Glutamatergic neuron (in vitro differentiated cells): ENCODE results near the gene NOX5. TPM values are rescaled to one million over a fixed set of nuclear protein-coding genes. Genes with fewer than 3 reads are reported as not detected.
"Not testable (repeated sequence)": the region's sequence is repeated elsewhere in the genome, so short reads cannot be mapped to it uniquely, and the experiment has no call there.

Experiments used
- DNase-seq: peaks from one replicate; pipeline ENCODE4 v3.0.0; 2022
- H3K27ac Mint-ChIP-seq: one replicate; pipeline ENCODE4 v1.8.0; 2020; ENCODE audit warnings: mild to moderate bottlenecking, mixed read lengths, inconsistent platforms; ENCODE audit not compliant: unreplicated experiment
- H3K27me3 Mint-ChIP-seq: one replicate; pipeline ENCODE4 v1.8.0; 2020; ENCODE audit warnings: mild to moderate bottlenecking, moderate library complexity, mixed read lengths, inconsistent platforms; ENCODE audit not compliant: unreplicated experiment
- H3K36me3 Mint-ChIP-seq: one replicate; pipeline ENCODE4 v1.8.0; 2020; ENCODE audit warnings: mild to moderate bottlenecking, mixed read lengths, inconsistent platforms; ENCODE audit not compliant: unreplicated experiment
- H3K4me1 Mint-ChIP-seq: one replicate; pipeline ENCODE4 v1.8.0; 2020; ENCODE audit warnings: mild to moderate bottlenecking, low read depth, mixed read lengths, inconsistent platforms; ENCODE audit not compliant: unreplicated experiment
- H3K4me3 Mint-ChIP-seq: one replicate; pipeline ENCODE4 v1.8.0; 2020; ENCODE audit warnings: mild to moderate bottlenecking, mixed read lengths, inconsistent platforms; ENCODE audit not compliant: unreplicated experiment
- H3K9me3 Mint-ChIP-seq: one replicate; pipeline ENCODE4 v1.8.0; 2020; ENCODE audit warnings: mild to moderate bottlenecking, moderate library complexity, mixed read lengths, inconsistent platforms; ENCODE audit not compliant: unreplicated experiment
- total RNA-seq: library from RNA; stranded (reverse); fragmentation: NEBNext Ultra II Directional; extraction: Animal tissue kit (Norgen Biotek cat#: 25700); gene quantifications from one replicate; pipeline ENCODE4 v1.2.1, GENCODE V29; 2021; ENCODE audit not compliant: unreplicated experiment
- TF ChIP-seq, protein P1 (sequence below): fragments of 200-600 bp; sonication (generic); IDR thresholded peaks from one replicate; pipeline ENCODE4 v1.5.0; 2021; ENCODE audit not compliant: partially characterized antibody, unreplicated experiment

Gene NOX5
- total RNA-seq, 1 donor from 2014 or later, result not detected

DNA sequence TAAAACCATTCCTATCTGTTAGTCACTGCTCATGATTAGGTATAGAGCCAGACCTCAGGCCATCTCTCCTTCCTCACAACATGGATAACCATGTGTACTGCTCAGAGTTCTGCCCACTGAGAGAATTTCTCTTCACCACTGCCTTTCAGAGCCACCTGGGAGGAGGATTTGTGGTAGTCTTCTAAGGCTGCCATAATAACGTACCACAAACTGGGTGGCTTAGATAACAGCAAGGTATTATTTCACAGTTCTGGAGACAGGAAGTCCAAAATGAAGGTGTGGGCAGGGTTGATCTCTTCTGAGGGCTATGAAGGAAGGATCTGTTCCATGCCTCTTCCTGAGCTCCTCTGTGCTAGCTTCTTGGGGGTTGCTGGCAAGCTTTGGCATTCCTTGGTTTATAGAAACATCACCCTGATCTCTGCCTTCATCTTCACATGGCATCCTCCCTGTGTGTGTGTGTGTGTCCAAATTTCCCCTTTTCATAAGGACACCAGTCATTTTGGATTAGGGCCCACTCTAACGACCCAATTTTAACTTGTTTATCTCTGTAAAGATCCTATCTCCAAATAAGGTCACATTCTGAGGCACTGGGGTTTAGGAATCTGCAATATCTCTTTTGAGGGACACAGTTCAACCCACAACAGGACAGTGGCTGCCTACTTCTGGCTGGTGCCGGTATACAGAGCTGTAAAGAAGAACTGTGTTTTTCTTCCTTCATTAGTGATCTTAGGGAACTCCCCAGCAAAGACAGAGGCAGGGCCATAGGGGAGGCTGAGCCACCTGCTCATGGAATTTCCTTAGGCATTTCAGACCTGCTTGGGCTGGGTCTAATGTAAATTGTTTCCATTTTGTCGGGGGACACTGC lies 42.1 kb upstream of the NOX5 start:
- Mint-ChIP-seq H3K4me3 (no peak overlapping the region), H3K9me3 (peaks cover 4% of the 10 kb centered on the region), H3K4me1 (no peaks in the 10 kb centered on the region), H3K27me3 (no peaks in the 10 kb centered on the region), H3K36me3 (peaks cover 11% of the 10 kb centered on the region), H3K27ac (no peak overlapping the region)
- TF ChIP-seq, protein P1, sequence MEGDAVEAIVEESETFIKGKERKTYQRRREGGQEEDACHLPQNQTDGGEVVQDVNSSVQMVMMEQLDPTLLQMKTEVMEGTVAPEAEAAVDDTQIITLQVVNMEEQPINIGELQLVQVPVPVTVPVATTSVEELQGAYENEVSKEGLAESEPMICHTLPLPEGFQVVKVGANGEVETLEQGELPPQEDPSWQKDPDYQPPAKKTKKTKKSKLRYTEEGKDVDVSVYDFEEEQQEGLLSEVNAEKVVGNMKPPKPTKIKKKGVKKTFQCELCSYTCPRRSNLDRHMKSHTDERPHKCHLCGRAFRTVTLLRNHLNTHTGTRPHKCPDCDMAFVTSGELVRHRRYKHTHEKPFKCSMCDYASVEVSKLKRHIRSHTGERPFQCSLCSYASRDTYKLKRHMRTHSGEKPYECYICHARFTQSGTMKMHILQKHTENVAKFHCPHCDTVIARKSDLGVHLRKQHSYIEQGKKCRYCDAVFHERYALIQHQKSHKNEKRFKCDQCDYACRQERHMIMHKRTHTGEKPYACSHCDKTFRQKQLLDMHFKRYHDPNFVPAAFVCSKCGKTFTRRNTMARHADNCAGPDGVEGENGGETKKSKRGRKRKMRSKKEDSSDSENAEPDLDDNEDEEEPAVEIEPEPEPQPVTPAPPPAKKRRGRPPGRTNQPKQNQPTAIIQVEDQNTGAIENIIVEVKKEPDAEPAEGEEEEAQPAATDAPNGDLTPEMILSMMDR, result no peak
- DNase-seq, result no peak

DNA sequence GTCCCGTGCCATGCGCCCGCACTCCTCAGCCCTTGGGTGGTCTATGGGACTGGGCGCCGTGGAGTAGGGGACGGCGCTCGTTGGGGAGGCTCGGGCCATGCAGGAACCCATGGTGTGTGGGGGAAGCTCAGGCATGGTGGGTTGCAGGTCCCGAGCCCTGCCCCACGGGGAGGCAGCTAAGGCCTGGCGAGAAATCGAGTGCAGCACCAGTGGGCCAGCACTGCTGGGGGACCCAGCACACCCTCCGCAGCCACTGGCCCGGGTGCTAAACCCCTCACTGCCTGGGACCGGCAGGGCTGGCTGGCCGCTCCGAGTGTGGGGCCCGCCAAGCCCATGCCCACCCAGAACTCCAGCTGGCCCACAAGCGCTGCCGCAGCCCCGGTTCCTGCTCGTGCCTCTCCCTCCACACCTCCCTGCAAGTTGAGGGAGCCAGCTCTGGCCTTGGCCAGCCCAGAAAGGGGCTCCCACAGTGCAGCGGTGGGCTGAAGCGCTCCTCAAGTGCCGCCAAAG lies 38.8 kb upstream of the NOX5 start:
- not testable (repeated sequence) for H3K27me3 Mint-ChIP-seq, H3K4me1 Mint-ChIP-seq, DNase-seq, H3K9me3 Mint-ChIP-seq, H3K4me3 Mint-ChIP-seq, H3K27ac Mint-ChIP-seq
- H3K36me3 Mint-ChIP-seq, result peaks cover 14% of the 10 kb centered on the region

DNA sequence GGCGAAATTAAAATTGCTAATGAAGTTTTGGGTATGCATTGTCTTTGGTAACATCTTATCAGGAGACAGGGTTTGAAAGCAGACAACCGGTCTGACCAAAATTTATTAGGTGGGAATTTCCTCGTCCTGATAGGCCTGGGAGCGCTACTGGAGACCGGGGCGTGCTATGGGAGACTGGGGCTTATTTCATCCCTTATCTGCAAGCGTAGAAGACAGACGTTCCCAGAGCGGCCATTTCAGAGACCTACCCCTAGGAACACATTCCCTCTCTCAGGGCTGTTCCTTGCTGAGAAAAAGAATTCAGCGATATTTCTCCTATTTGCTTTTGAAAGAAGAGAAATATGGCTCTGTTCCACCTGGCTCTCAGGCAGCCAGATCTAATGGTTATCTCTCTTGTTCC lies 37.1 kb upstream of the NOX5 start:
- H3K4me3 Mint-ChIP-seq, H3K27ac Mint-ChIP-seq, H3K9me3 Mint-ChIP-seq, H3K27me3 Mint-ChIP-seq, DNase-seq, H3K4me1 Mint-ChIP-seq: not testable (repeated sequence)
- peaks cover 14% of the 10 kb centered on the region for H3K36me3 Mint-ChIP-seq

DNA sequence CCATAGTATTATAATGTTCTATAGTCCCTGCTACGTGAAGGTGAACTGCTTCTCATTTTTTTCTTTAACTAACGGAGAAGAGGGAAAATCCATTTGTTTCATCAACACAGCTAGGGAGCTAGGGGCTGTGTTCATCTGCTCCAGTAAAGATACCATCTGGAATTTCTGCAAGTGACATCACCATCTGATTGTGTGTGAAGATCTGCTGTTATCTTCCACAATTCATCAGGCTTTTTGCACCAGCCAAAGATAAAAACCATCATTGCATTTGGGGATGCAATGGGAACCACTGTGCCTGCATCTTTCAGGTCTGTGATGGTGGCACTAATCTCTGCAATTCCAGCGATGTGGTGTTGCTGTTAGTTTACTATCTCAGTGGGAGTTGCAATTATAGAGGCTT lies 35.5 kb upstream of the NOX5 start:
- DNase-seq, result no peak
- H3K4me3 Mint-ChIP-seq, result no peak overlapping the region
- no peak overlapping the region for H3K27ac Mint-ChIP-seq
- H3K4me1 Mint-ChIP-seq, result no peaks in the 10 kb centered on the region
- H3K9me3 Mint-ChIP-seq, result peaks cover 4% of the 10 kb centered on the region
- H3K36me3 Mint-ChIP-seq, result peaks cover 14% of the 10 kb centered on the region
- H3K27me3 Mint-ChIP-seq, result no peaks in the 10 kb centered on the region
- TF ChIP-seq, protein P1, result no peak

DNA sequence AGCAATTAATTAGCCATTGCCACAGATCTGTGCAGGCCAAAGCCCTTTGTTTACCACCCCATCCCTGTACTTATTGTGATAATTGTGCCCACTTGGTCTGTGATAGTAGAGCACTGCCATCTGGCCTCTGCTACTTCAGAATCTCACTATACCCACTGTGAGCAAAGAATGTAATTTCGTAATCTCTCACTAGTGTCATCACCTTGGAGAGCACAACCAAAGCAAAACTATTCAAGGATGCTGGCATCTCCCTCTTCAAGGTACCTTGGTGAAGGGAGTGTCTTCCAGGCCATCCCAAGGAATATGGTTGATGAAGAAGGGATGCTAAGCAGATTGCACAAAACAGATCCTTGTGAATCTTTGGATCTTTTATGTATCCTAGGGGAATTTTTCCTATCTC lies 34.7 kb upstream of the NOX5 start:
- no peak for DNase-seq
- Mint-ChIP-seq H3K4me3 (no peak overlapping the region), H3K9me3 (peaks cover 4% of the 10 kb centered on the region), H3K27me3 (no peaks in the 10 kb centered on the region), H3K27ac (no peak overlapping the region), H3K4me1 (no peaks in the 10 kb centered on the region), H3K36me3 (peaks cover 14% of the 10 kb centered on the region)
- TF ChIP-seq, protein P1, result no peak

DNA sequence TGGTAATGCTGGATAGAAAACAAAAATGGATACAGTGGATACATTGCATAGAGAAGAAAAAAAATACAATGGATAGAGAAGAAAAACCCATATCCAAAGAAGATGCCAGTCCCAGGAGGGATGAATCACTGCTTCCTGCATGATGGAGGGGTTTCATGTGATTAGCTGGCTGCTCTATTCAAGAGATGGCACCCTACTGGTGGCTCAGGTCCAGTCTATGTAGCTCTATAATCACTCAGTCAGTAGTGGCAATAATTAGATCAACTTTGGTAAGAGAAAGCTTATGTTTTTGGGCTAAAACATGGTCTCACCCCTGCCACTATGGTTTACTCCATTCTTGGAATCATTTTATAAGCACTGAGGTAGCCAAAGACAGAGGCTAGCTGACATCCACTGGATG lies 33.7 kb upstream of the NOX5 start:
- no peak overlapping the region for H3K27ac Mint-ChIP-seq
- no peaks in the 10 kb centered on the region for H3K27me3 Mint-ChIP-seq
- peaks cover 14% of the 10 kb centered on the region for H3K36me3 Mint-ChIP-seq
- H3K9me3 Mint-ChIP-seq, result peaks cover 6% of the 10 kb centered on the region
- no peak overlapping the region for H3K4me3 Mint-ChIP-seq
- no peak for DNase-seq
- H3K4me1 Mint-ChIP-seq, result no peaks in the 10 kb centered on the region
- TF ChIP-seq, protein P1, result no peak
